NCI-H460 (cell line): ENCODE results near the gene PLCD1. TPM values are rescaled to one million over a fixed set of nuclear protein-coding genes. Genes with fewer than 3 reads are reported as not detected.

Experiments used
- DNase-seq: peaks from one replicate; pipeline ENCODE4 v3.0.0-alpha.2; 2016; ENCODE audit warnings: low read depth; ENCODE audit errors: extremely low read depth
- total RNA-seq: library from RNA; depleted of rRNA; stranded (reverse); fragments of >200 nt; shearing (Covaris generic); gene quantifications from 2 replicates; pipeline ENCODE4 v1.2.3, GENCODE V29; 2014

Gene PLCD1
- total RNA-seq, 1 experiment from 2014 or later, result 1.9 TPM

DNA sequence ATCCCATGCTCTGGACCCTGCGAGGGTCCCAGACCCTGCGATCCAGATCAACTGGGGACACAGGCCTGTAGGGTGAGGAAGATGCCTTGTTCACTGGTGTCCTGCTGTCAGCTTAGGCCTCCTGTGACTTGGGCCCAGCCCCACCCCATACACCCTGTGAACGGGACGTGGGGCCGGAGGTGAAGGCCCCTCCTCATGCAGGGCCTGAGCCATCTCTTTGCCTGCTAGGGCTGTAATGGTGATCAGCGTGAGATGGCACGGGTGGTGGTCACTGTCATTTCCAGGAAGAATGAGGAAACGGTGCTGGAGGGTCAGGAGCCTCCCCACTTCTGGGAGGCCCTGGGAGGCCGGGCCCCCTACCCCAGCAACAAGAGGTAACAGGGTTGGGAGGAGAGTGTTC is 26.5 kb downstream of the PLCD1 start:
- no peak for DNase-seq

GRCh38 chr3:38002291-38002876 is 27.1 kb downstream of the PLCD1 start:
- no peak for DNase-seq

DNA sequence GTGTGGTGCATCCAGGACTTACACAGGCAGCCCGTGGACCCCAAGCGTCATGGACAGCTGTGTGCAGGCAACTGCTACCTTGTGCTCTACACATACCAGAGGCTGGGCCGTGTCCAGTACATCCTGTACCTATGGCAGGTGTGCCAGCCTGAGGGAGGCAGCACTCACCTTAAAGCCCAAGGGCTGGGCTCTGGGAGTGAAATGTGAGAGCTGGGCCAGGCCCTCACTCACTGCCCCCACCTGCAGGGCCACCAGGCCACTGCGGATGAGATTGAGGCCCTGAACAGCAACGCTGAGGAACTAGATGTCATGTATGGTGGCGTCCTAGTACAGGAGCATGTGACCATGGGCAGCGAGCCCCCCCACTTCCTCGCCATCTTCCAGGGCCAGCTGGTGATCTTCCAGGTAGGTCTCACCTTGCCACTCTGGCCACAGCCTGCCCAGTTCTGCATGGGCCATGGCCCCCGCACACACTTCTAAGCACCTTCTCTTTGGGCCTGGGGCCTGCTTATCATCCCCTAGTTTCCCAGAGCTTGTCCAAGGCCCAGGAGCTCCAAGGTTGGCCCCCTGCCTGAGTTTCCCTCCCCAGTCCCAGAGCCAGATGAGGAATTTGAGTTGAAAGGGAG is 27.9 kb downstream of the PLCD1 start:
- DNase-seq, result no peak

GRCh38 chr3:38000965-38001455 is 28.4 kb downstream of the PLCD1 start:
- DNase-seq, result no peak

- DNase-seq, result no peak
Measured at GRCh38 chr3:38000242-38000916, 29.1 kb downstream of the PLCD1 start.

GRCh38 chr3:37999836-38000235 is 29.6 kb downstream of the PLCD1 start:
- no peak for DNase-seq

- no peak for DNase-seq
Measured at GRCh38 chr3:37997791-37998370, 31.6 kb downstream of the PLCD1 start.

DNA sequence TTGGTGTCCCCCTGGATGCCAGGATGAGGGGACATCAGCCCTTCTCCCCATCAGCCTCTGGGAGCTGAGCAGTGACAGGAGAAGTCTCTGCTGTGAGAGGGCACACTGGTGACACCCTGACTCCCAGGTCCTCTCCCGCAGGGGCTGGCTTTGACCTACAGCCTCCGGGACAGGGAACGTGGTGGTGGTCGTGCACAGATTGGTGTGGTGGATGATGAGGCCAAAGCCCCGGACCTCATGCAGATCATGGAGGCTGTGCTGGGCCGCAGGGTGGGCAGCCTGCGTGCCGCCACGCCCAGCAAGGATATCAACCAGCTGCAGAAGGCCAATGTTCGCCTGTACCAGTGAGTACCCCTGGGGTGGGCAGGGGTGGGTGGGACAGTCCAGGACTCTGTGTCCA is 32.1 kb downstream of the PLCD1 start:
- no peak for DNase-seq

DNA sequence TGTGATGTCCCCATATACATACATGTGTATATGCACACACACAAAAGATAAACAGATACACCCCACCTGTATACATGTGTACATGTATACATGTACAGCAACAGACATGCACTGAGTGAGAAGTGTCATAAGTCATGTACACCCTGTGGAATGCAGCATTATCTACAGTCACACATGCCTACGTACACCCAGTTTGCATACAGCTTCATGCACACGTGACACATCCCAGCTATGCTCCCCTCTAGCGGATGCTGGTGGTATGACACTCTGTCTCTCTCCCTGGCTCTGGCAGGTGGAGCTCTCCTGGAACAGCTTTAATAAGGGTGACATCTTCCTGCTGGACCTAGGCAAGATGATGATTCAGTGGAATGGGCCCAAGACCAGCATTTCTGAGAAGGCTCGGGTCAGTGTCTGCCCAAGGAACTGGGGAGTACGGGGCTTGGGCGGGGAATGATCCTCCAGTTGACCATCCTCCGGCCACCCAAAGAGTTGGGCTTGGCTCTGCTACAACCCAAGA is 32.6 kb downstream of the PLCD1 start:
- peak; percentile 68 for DNase-seq

DNA sequence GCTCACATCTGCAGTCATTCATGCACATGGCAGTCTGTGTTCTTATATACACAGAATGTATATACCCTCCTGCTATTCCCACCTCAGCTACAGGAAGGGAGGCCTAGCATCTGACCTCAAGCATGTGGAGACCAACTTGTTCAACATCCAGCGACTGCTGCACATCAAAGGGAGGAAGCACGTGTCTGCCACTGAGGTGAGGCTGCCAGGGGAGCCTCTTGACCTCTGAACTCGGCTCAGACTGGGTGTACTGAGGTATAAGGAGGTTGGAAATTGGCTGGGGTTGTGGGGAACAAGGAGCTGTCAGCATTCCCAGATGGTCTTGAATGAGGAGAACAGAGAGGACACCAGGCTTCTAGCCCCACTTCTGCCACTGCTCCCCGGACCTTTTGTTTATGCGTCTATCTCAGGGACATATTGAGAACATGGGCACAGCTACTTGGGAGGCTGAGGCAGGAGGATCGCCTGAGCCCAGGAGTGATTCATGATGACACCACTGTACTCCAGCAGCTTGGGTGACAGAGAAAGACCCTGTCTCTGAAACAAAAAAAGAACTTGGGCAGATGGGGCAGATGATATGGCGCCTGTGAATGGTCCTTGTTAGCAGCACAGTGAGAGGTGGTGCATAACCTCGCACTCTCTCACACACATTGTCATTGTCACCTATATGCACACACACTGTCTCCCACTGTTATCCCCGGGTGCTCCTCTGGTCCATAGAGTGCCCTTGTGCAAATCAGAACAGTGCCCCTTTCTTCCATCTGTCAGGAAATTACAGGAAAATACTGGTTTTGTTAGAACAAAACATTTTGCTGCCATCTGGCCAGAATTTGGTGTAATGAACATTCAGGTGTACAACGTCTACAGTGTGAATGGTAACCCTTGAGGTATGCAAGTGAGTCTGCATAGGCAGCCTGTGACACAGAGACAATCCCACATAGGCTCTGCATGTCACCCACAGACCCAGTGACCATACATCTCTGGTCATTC is 33.5 kb downstream of the PLCD1 start:
- no peak for DNase-seq

- DNase-seq, result no peak
Measured at GRCh38 chr3:37994639-37994972, 34.8 kb downstream of the PLCD1 start.

DNA sequence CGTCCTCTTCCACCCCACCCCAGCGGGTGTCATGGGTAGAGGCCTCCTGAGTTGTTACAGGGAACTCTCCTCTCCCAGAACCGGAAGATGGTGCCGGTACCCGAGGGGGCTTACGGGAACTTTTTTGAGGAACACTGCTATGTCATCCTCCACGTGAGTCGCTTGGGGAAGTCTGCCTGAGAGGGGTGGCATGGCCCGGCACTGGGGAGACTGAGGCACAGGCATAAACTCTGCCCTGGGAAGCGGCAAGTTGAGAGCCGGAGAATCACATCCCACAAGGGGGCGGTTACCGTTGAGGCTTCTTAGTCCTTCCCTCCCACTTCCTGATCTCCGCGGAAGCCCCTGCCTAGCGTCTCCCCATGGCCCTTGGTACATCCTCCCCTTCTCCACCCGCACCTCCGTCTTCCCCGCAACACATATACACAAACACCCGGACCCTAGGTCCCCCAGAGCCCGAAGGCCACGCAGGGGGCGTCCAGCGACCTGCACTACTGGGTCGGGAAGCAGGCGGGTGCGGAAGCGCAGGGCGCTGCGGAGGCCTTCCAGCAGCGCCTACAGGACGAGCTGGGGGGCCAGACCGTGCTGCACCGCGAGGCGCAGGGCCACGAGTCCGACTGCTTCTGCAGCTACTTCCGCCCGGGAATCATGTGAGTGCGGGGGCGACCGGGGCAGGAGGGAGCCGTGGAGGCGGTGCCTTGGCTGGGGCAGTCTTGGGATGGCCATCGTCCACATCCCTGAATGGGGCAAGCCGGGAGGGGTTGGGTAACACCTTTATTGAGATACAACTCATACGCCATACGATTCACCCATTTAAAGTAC is 35.4 kb downstream of the PLCD1 start:
- DNase-seq, result no peak

DNA sequence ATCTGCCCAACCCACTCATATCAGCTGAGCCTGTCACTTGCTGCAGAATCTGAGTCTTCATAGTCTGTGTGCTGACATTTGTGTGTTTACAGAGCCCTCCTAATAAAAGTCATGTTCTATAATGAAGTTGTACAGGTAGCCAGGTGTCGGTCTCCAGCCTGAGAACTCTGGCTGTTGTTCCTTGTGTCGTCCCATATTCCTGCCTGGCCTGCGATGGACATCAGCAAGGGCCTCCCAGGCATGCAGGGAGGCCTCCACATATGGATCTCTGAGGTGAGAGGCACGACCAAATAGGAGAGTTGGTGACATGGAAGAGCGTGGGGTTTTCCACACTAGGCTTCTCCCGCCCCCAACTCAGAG is 36.0 kb downstream of the PLCD1 start:
- no peak for DNase-seq

DNA sequence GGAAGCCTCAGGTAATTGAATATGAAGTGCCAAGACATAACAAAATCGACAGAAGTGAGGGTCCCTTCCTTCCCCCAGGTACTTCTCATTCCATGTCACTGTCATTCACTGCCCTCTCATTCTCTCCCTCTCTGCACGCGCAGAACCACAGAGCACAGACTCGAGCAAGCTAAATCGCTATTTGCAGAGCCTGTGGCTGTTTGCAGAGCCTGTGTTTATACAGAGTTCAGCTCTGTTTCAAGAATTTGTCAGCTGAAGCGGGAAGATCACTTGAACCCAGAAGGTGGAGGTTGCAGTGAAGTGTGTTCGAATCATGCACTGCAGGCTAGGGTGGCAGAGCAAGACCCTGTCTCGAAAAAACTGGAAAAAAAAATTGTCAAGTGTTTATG is 36.4 kb downstream of the PLCD1 start:
- DNase-seq, result no peak

- DNase-seq, result no peak
Measured at GRCh38 chr3:37992271-37993066, 37.0 kb downstream of the PLCD1 start.

- DNase-seq, result no peak
Measured at GRCh38 chr3:37991823-37992222, 37.6 kb downstream of the PLCD1 start.

- DNase-seq, result no peak
Measured at GRCh38 chr3:37991109-37991508, 38.3 kb downstream of the PLCD1 start.

DNA sequence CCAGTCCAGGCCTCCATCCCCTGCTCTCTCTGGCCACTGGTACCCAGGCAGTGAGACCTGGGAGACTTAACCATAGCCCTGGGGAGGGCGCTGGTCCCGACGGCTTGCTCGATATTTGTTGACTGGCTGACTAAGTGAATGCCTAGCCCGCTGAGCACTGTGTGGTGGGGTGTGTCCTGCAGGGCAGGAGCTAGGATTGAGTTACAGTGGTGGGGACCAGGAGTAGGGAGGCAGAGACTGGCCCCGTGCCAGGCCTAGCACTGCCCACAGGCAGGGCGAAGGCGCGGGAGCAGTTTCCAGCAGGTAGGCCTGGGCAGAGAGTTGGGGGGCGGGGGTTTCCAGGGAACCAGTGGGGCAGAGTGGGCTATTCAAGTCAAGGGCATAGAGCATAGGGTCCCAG is 38.9 kb downstream of the PLCD1 start, which contains the start of gene VILL:
Gene VILL, plus strand, starts transcription at position 260 of the 400 bp plus-strand sequence. CDS start 2,887 bp downstream, outside the sequence.
- DNase-seq, result no peak
